ENCODE results near the gene EIF4G3. TPM values are rescaled to one million over a fixed set of nuclear protein-coding genes. Genes with fewer than 3 reads are reported as not detected.

Gene EIF4G3
- total RNA-seq, 2 donors from 2014 or later, result 20.8 to 48.8 TPM

GRCh38 chr1:21115098-21115760 is 61.5 kb downstream of the EIF4G3 start:
- no peak overlapping the region for H3K4me3 ChIP-seq
- ATAC-seq, result no peak
- WGBS, 2 donors, result 55 to 61% methylated on average over 2 of the region's 2 CpGs
- H3K36me3 ChIP-seq (replicated peaks in 1 of 2; ENCODE audit: insufficient read depth in 1 of 2, low read depth in 2 of 2), result no peaks in the 10 kb centered on the region
- H3K27me3 ChIP-seq, result no peaks in the 10 kb centered on the region
- no peak for DNase-seq
- H3K9me3 ChIP-seq, result peaks cover 0 to 3% (median 0%) of the 10 kb centered on the region in 3 donors
- TF ChIP-seq POLR2A (IDR thresholded peaks at IDR 0.05) (no peak), CTCF (IDR thresholded peaks at IDR 0.05) (no peak)
- intact Hi-C loops (cut with DNase I), result no loop called here
- H3K27ac ChIP-seq, result no peak overlapping the region
- peaks cover 7% of the 10 kb centered on the region for H3K4me1 ChIP-seq

- intact Hi-C loops (cut with DNase I), result no loop called here
- Histone ChIP-seq H3K9me3 (peaks cover 0 to 3% (median 0%) of the 10 kb centered on the region in 3 donors), H3K27ac (no peak overlapping the region), H3K4me3 (no peak overlapping the region), H3K36me3 (replicated peaks in 1 of 2; ENCODE audit: insufficient read depth in 1 of 2, low read depth in 2 of 2) (no peaks in the 10 kb centered on the region), H3K27me3 (no peaks in the 10 kb centered on the region), H3K4me1 (peaks cover 7% of the 10 kb centered on the region)
- ATAC-seq (no peak), DNase-seq (no peak)
- 63 to 85% methylated on average over 4 of the region's 4 CpGs for WGBS, 2 donors
- TF ChIP-seq POLR2A (IDR thresholded peaks at IDR 0.05) (no peak), CTCF (IDR thresholded peaks at IDR 0.05) (no peak)
These were observed 62.3 kb downstream of the EIF4G3 start for GRCh38 chr1:21114431-21114830.

- 93 to 95% methylated on average over 11 of the region's 11 CpGs for WGBS, 2 donors
- H3K9me3 ChIP-seq, result no peaks in the 10 kb centered on the region
- no peak overlapping the region for H3K4me3 ChIP-seq
- ATAC-seq (no peak), DNase-seq (no peak)
- TF ChIP-seq POLR2A (IDR thresholded peaks at IDR 0.05), result no peak
- TF ChIP-seq CTCF (IDR thresholded peaks at IDR 0.05), result no peak
- peaks cover 5% of the 10 kb centered on the region for H3K4me1 ChIP-seq
- H3K27me3 ChIP-seq, result no peaks in the 10 kb centered on the region
- intact Hi-C loops (cut with DNase I), result no loop called here
- H3K36me3 ChIP-seq (replicated peaks in 1 of 2; ENCODE audit: insufficient read depth in 1 of 2, low read depth in 2 of 2), result no peaks in the 10 kb centered on the region
- H3K27ac ChIP-seq, result no peak overlapping the region
These were observed 66.5 kb downstream of the EIF4G3 start for GRCh38 chr1:21110163-21110562.

GRCh38 chr1:21106709-21107108 is 70.0 kb downstream of the EIF4G3 start:
- no peak for ATAC-seq
- intact Hi-C loops (cut with DNase I), result no loop called here
- Histone ChIP-seq H3K4me1 (no peaks in the 10 kb centered on the region), H3K27me3 (no peaks in the 10 kb centered on the region), H3K4me3 (no peak overlapping the region), H3K27ac (no peak overlapping the region), H3K36me3 (replicated peaks in 1 of 2; ENCODE audit: insufficient read depth in 1 of 2, low read depth in 2 of 2) (no peaks in the 10 kb centered on the region), H3K9me3 (no peaks in the 10 kb centered on the region)
- no peak for DNase-seq
- 24 to 29% methylated on average over 2 of the region's 2 CpGs for WGBS, 2 donors
- TF ChIP-seq CTCF (IDR thresholded peaks at IDR 0.05) (no peak), POLR2A (IDR thresholded peaks at IDR 0.05) (no peak)

GRCh38 chr1:21106238-21106637 is 70.5 kb downstream of the EIF4G3 start:
- TF ChIP-seq CTCF (IDR thresholded peaks at IDR 0.05), result no peak
- no peak for TF ChIP-seq POLR2A (IDR thresholded peaks at IDR 0.05)
- no peak overlapping the region for H3K27ac ChIP-seq
- intact Hi-C loops (cut with DNase I), result no loop called here
- ATAC-seq (no peak), DNase-seq (no peak)
- no peaks in the 10 kb centered on the region for H3K36me3 ChIP-seq (replicated peaks in 1 of 2; ENCODE audit: insufficient read depth in 1 of 2, low read depth in 2 of 2)
- H3K4me1 ChIP-seq, result no peaks in the 10 kb centered on the region
- H3K4me3 ChIP-seq, result no peak overlapping the region
- H3K27me3 ChIP-seq, result no peaks in the 10 kb centered on the region
- H3K9me3 ChIP-seq, result no peaks in the 10 kb centered on the region
- WGBS, 2 donors, result 31% methylated on average over 2 of the region's 2 CpGs
